Activated naive CD4-positive, alpha-beta T cell treated with anti-CD3 and anti-CD28 coated beads, Interleukin-2, amount 10 ng/mL, durations not matched to agents 5 hours and 36 hours (primary cell): ENCODE data around the gene MARVELD2. TPM values are rescaled to one million over a fixed set of nuclear protein-coding genes. Genes with fewer than 3 reads are reported as not detected.

Experiments
- total RNA-seq, 2 experiments: library from RNA; stranded (reverse); gene quantifications; one replicate each; pipeline ENCODE4 v1.2.3, GENCODE V29; 2021

The MARVELD2 gene, protein sequence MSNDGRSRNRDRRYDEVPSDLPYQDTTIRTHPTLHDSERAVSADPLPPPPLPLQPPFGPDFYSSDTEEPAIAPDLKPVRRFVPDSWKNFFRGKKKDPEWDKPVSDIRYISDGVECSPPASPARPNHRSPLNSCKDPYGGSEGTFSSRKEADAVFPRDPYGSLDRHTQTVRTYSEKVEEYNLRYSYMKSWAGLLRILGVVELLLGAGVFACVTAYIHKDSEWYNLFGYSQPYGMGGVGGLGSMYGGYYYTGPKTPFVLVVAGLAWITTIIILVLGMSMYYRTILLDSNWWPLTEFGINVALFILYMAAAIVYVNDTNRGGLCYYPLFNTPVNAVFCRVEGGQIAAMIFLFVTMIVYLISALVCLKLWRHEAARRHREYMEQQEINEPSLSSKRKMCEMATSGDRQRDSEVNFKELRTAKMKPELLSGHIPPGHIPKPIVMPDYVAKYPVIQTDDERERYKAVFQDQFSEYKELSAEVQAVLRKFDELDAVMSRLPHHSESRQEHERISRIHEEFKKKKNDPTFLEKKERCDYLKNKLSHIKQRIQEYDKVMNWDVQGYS
- total RNA-seq = under 1 TPM; 0.30 to 0.46 TPM

GRCh38 chr5:69414885-69415583 is at the start of gene MARVELD2:
Gene MARVELD2, plus strand, starts transcription at chr5:69415116. Its CDS starts 4,270 bp downstream, at chr5:69419386.

DNA sequence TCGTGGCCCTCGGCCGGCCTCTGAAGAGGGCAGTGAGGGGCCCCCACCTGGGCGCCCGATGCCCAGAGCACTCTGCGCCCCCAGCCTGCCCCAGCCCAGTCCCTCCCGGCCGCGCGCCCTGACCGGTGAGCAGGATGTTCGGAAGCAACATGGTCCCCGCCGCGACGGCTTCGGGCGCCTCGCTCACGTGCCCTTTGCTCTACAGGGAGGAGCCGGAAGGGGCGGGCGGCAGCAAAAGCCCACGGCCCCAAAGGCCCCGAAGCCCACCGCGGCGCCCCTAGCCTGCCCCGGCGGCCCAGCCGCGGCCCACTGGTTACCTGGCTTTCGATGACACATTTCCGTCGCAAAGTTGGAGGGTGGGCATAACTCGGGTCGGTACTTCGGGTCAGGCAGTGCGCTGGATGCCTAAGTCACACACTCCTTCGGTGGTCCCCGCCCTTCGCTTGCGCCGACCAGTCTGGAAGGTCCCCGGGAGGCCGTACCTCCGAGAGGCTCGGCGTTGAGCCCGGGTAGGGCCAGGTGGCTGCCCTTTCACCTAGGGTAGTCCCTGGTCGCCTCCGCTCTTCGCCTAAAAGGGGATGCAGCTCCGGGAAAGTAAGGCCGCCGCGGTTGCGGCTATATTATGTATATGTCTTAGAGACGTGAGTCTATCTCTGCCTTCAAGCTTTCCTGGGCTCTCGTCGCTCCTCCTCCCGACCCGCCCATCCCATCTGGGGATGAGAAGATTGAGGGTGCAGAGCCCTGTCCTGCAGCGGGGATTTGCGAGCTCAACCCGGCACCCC is 45.4 kb upstream of the MARVELD2 start, which contains the start of the genes AK6, RAD17 and TAF9:
Gene AK6 (minus strand): TSS at position 181 of the 782 bp plus-strand sequence. CDS start 30 bp downstream, at position 151.
Gene RAD17 (plus strand): TSS at position 479 of the 782 bp plus-strand sequence. CDS start 2,391 bp downstream, outside the sequence.
Gene TAF9 (minus strand): TSS at position 181 of the 782 bp plus-strand sequence. CDS start 3,783 bp downstream, outside the sequence.

DNA sequence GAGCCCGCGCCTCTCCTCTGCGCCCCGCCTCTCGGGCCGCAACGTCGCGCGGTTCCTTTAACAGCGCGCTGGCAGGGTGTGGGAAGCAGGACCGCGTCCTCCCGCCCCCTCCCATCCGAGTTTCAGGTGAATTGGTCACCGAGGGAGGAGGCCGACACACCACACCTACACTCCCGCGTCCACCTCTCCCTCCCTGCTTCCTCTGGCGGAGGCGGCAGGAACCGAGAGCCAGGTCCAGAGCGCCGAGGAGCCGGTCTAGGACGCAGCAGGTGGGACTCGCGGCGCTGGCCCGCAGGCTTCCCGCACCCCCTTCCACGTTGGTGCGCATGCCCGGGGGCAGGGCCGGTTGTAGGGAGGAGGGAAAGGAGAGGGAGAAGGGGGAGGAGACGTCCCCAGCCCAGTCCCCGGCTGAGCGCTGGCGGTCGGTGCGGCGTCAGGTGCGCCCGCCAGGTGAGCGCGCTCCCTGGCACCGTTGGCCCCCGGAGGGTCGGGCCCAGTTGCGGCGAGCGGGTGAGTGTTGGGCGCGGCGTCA is 77.5 kb downstream of the MARVELD2 start, which contains the start of gene OCLN:
Gene OCLN (plus strand): TSS at position 400 of the 532 bp plus-strand sequence. CDS start 11,455 bp downstream, outside the sequence.

Other genes starting within 250 kb of the MARVELD2 start
- gene CCNB1, start 248.0 kb upstream of the MARVELD2 start, total RNA-seq = 100 to 1,000 TPM; 122 to 123 TPM
- gene CENPH, start 225.5 kb upstream of the MARVELD2 start, total RNA-seq = 10 to 100 TPM; 30.8 to 31.5 TPM
- 10 to 100 TPM; 18.8 to 19.7 TPM for gene CDK7, start 180.2 kb upstream of the MARVELD2 start, total RNA-seq
- 10 to 100 TPM in 1 of 2 experiments, 1 to 10 TPM in 1; 9.6 to 11.0 TPM for gene CCDC125, start 82.3 kb upstream of the MARVELD2 start, total RNA-seq
- gene AK6, start 45.6 kb upstream of the MARVELD2 start, total RNA-seq = 10 to 100 TPM; 27.8 to 32.0 TPM
- gene TAF9, start 45.6 kb upstream of the MARVELD2 start, total RNA-seq = 10 to 100 TPM; 45.4 to 49.2 TPM
- gene RAD17, start 45.3 kb upstream of the MARVELD2 start, total RNA-seq = 10 to 100 TPM; 22.5 to 24.9 TPM
- gene OCLN, start 77.7 kb downstream of the MARVELD2 start, total RNA-seq = 1 to 10 TPM; 2.2 to 2.9 TPM
- gene GTF2H2C, start 145.1 kb downstream of the MARVELD2 start, total RNA-seq = 10 to 100 TPM; 32.4 to 32.6 TPM